ENCODE measurements around the gene GPR25.

GPR25 gene

GRCh38 chr1:200866521-200866920, 6.3 kb upstream of the GPR25 start:
- Mint-ChIP-seq H3K36me3 (no peaks in the 10 kb centered on the region), H3K4me1 (peaks cover 26% of the 10 kb centered on the region), H3K27ac (no peak overlapping the region), H3K4me3 (no peak overlapping the region), H3K9me3 (no peaks in the 10 kb centered on the region), H3K27me3 (no peaks in the 10 kb centered on the region)

- Mint-ChIP-seq H3K27me3 (peaks cover 3% of the 10 kb centered on the region), H3K4me3 (no peak overlapping the region), H3K27ac (no peak overlapping the region)
Observed at GRCh38 chr1:200867018-200867811, 5.6 kb upstream of the GPR25 start.

GRCh38 chr1:200869376-200869752, 3.4 kb upstream of the GPR25 start:
- peaks cover 7% of the 10 kb centered on the region for H3K27me3 Mint-ChIP-seq
- no peaks in the 10 kb centered on the region for H3K36me3 Mint-ChIP-seq
- no peak overlapping the region for H3K27ac Mint-ChIP-seq
- H3K4me3 Mint-ChIP-seq, result no peak overlapping the region
- peaks cover 18% of the 10 kb centered on the region for H3K4me1 Mint-ChIP-seq
- H3K9me3 Mint-ChIP-seq, result no peaks in the 10 kb centered on the region

More at GRCh38 chr1:200867018-200867811, 5.6 kb upstream of the GPR25 start:
- H3K4me1 Mint-ChIP-seq, result peaks cover 22% of the 10 kb centered on the region
- no peaks in the 10 kb centered on the region for H3K36me3 Mint-ChIP-seq
- no peaks in the 10 kb centered on the region for H3K9me3 Mint-ChIP-seq

- Mint-ChIP-seq H3K9me3 (no peaks in the 10 kb centered on the region), H3K4me3 (no peak overlapping the region), H3K27me3 (peaks cover 11% of the 10 kb centered on the region), H3K36me3 (no peaks in the 10 kb centered on the region), H3K4me1 (peaks cover 22% of the 10 kb centered on the region), H3K27ac (no peak overlapping the region)
Observed at GRCh38 chr1:200869753-200870391, 2.9 kb upstream of the GPR25 start.

- Mint-ChIP-seq H3K27ac (no peak overlapping the region), H3K4me3 (no peak overlapping the region), H3K27me3 (peaks cover 12% of the 10 kb centered on the region), H3K9me3 (no peaks in the 10 kb centered on the region), H3K4me1 (peaks cover 28% of the 10 kb centered on the region), H3K36me3 (no peaks in the 10 kb centered on the region)
Observed at GRCh38 chr1:200873116-200873670, 412 bp downstream of the GPR25 start.

GRCh38 chr1:200873671-200874397, 1.1 kb downstream of the GPR25 start:
- Mint-ChIP-seq H3K4me3 (peak overlapping the region; percentile 65), H3K27ac (no peak overlapping the region), H3K36me3 (no peaks in the 10 kb centered on the region), H3K4me1 (peaks cover 33% of the 10 kb centered on the region), H3K27me3 (peaks cover 12% of the 10 kb centered on the region), H3K9me3 (no peaks in the 10 kb centered on the region)

- no peaks in the 10 kb centered on the region for H3K36me3 Mint-ChIP-seq
- peak overlapping the region; percentile 57 for H3K4me3 Mint-ChIP-seq
Observed at GRCh38 chr1:200874694-200875093, 1.9 kb downstream of the GPR25 start.

GRCh38 chr1:200875416-200875815, 2.6 kb downstream of the GPR25 start:
- H3K27ac Mint-ChIP-seq, result no peak overlapping the region
- H3K4me1 Mint-ChIP-seq, result peaks cover 33% of the 10 kb centered on the region

More at GRCh38 chr1:200874694-200875093, 1.9 kb downstream of the GPR25 start:
- Mint-ChIP-seq H3K9me3 (no peaks in the 10 kb centered on the region), H3K27me3 (peaks cover 12% of the 10 kb centered on the region), H3K4me1 (peaks cover 33% of the 10 kb centered on the region), H3K27ac (no peak overlapping the region)

GRCh38 chr1:200877010-200877409, 4.2 kb downstream of the GPR25 start:
- no peaks in the 10 kb centered on the region for H3K9me3 Mint-ChIP-seq
- H3K27me3 Mint-ChIP-seq, result peaks cover 10% of the 10 kb centered on the region
- H3K4me3 Mint-ChIP-seq, result no peak overlapping the region
- peaks cover 33% of the 10 kb centered on the region for H3K4me1 Mint-ChIP-seq
- no peak overlapping the region for H3K27ac Mint-ChIP-seq
- no peaks in the 10 kb centered on the region for H3K36me3 Mint-ChIP-seq

More at GRCh38 chr1:200875416-200875815, 2.6 kb downstream of the GPR25 start:
- no peaks in the 10 kb centered on the region for H3K36me3 Mint-ChIP-seq
- peaks cover 12% of the 10 kb centered on the region for H3K27me3 Mint-ChIP-seq
- no peak overlapping the region for H3K4me3 Mint-ChIP-seq
- no peaks in the 10 kb centered on the region for H3K9me3 Mint-ChIP-seq

GRCh38 chr1:200877839-200878551, 5.2 kb downstream of the GPR25 start:
- H3K4me1 Mint-ChIP-seq, result peaks cover 33% of the 10 kb centered on the region
- H3K27me3 Mint-ChIP-seq, result peaks cover 10% of the 10 kb centered on the region
- H3K9me3 Mint-ChIP-seq, result no peaks in the 10 kb centered on the region
- H3K36me3 Mint-ChIP-seq, result no peaks in the 10 kb centered on the region
- H3K4me3 Mint-ChIP-seq, result no peak overlapping the region
- no peak overlapping the region for H3K27ac Mint-ChIP-seq

- H3K27me3 Mint-ChIP-seq, result no peaks in the 10 kb centered on the region
- peaks cover 26% of the 10 kb centered on the region for H3K4me1 Mint-ChIP-seq
- H3K27ac Mint-ChIP-seq, result no peak overlapping the region
Observed at GRCh38 chr1:200880212-200880611, 7.4 kb downstream of the GPR25 start.

GRCh38 chr1:200883118-200883517, 10.3 kb downstream of the GPR25 start:
- H3K27me3 Mint-ChIP-seq, result no peaks in the 10 kb centered on the region
- H3K4me1 Mint-ChIP-seq, result peaks cover 24% of the 10 kb centered on the region
- no peak overlapping the region for H3K27ac Mint-ChIP-seq
- no peaks in the 10 kb centered on the region for H3K36me3 Mint-ChIP-seq
- no peak overlapping the region for H3K4me3 Mint-ChIP-seq
- H3K9me3 Mint-ChIP-seq, result no peaks in the 10 kb centered on the region

More at GRCh38 chr1:200880212-200880611, 7.4 kb downstream of the GPR25 start:
- Mint-ChIP-seq H3K4me3 (no peak overlapping the region), H3K36me3 (no peaks in the 10 kb centered on the region), H3K9me3 (no peaks in the 10 kb centered on the region)

GRCh38 chr1:200885623-200886402, 13.0 kb downstream of the GPR25 start:
- H3K36me3 Mint-ChIP-seq, result no peaks in the 10 kb centered on the region
- H3K4me1 Mint-ChIP-seq, result peaks cover 42% of the 10 kb centered on the region
- no peak overlapping the region for H3K27ac Mint-ChIP-seq
- no peaks in the 10 kb centered on the region for H3K27me3 Mint-ChIP-seq
- no peaks in the 10 kb centered on the region for H3K9me3 Mint-ChIP-seq
- H3K4me3 Mint-ChIP-seq, result no peak overlapping the region

- no peak overlapping the region for H3K27ac Mint-ChIP-seq
- H3K4me1 Mint-ChIP-seq, result peaks cover 46% of the 10 kb centered on the region
- no peak overlapping the region for H3K4me3 Mint-ChIP-seq
- no peaks in the 10 kb centered on the region for H3K9me3 Mint-ChIP-seq
- H3K27me3 Mint-ChIP-seq, result peaks cover 2% of the 10 kb centered on the region
- H3K36me3 Mint-ChIP-seq, result no peaks in the 10 kb centered on the region
Observed at GRCh38 chr1:200886594-200886993, 13.8 kb downstream of the GPR25 start.

Measured in activated naive CD4-positive, alpha-beta T cell treated with anti-CD3 and anti-CD28 coated beads, Interleukin-2, amount 50 U/mL, for 24 hours (primary cell).